K562 (cell line): ENCODE measurements around the gene DYSF. TPM values are rescaled to one million over a fixed set of nuclear protein-coding genes. Genes with fewer than 3 reads are reported as not detected.

Experiments used
- ATAC-seq: fragments of 200-7000 bp; cut with Tn5 transposase; 3 replicates; pipeline ENCODE4 v1.9.1; 2020; ENCODE audit warnings: moderate library complexity
- BruUV-seq: library from RNA; stranded (reverse); fragments of 400-500 nt; replicated peaks from 2 replicates; lab custom pipeline; 2021; lab: Mats Ljungman, UMichigan
- CTCF ChIA-PET: fragments of 300-600 bp; formaldehyde crosslinking; extraction: SDS; loops from one replicate; lab custom pipeline; 2021; ENCODE audit warnings: low intra/inter-chr PET ratio; lab: Yijun Ruan, JAX
- POLR2A ChIA-PET: fragments of 300-600, 350-650 bp; sonication (Branson Sonifier 250); formaldehyde crosslinking; extraction: SDS; loops from one replicate; lab custom pipeline; 2021; ENCODE audit warnings: antibody characterized with exemption, inconsistent platforms; lab: Yijun Ruan, JAX
- DNase-seq, 4 experiments: peaks; one replicate each; pipeline versions ENCODE4 v3.0.0 to v3.0.0-alpha.2; 2011 to 2018; ENCODE audit warnings: low spot score in 3 of 4, mixed read lengths in 3 of 4; ENCODE audit errors: extremely low read depth in 1 of 4
- FAIRE-seq: peaks from 2 replicates; lab custom pipeline; 2011; peaks lifted over from hg19 to GRCh38; lab: Jason Lieb, UNC
- H2AFZ ChIP-seq: 2 replicates; pipeline ENCODE4 v1.6.0; 2011; ENCODE audit warnings: low read depth, low read length, control low read depth, inconsistent platforms
- H3K27ac ChIP-seq: fragments of 200-600 bp; 3 replicates; pipeline ENCODE4 v1.8.0; 2011; ENCODE audit warnings: low read depth, mild to moderate bottlenecking, control low read depth, inconsistent platforms, low read length, moderate library complexity, mixed read lengths; ENCODE audit errors: extremely low read depth
- H3K27me3 ChIP-seq, 2 experiments: fragments of 300-600 bp in 1 of 2; 2 replicates in 1 of 2; 3 replicates in 1 of 2; pipeline versions ENCODE4 v1.6.0 to v1.8.0; 2011; ENCODE audit warnings: inconsistent platforms in 2 of 2, low read length in 2 of 2, mild to moderate bottlenecking in 1 of 2, mixed read lengths in 1 of 2, moderate library complexity in 1 of 2; ENCODE audit not compliant: control insufficient read depth in 2 of 2, insufficient read depth in 2 of 2
- H3K36me3 ChIP-seq: fragments of 300-600 bp; 3 replicates; pipeline ENCODE4 v1.8.0; 2011; ENCODE audit warnings: mild to moderate bottlenecking, low read length, inconsistent platforms; ENCODE audit not compliant: control insufficient read depth, insufficient read depth
- H3K4me1 ChIP-seq, 2 experiments: fragments of 200-600 bp in 1 of 2; replicated peaks in 1 of 2; 2 replicates in 1 of 2; 3 replicates in 1 of 2; pipeline versions ENCODE4 v1.5.1 to v1.8.0; 2011; ENCODE audit warnings: inconsistent platforms in 2 of 2, low read length in 2 of 2, mild to moderate bottlenecking in 1 of 2, mixed read lengths in 1 of 2, moderate library complexity in 1 of 2; ENCODE audit not compliant: control insufficient read depth in 2 of 2, insufficient read depth in 2 of 2
- H3K4me2 ChIP-seq: 2 replicates; pipeline ENCODE4 v1.6.1; 2011; ENCODE audit warnings: low read length, control low read depth, inconsistent platforms, mixed read lengths; ENCODE audit not compliant: insufficient read depth
- H3K4me3 ChIP-seq: fragments of 200-600 bp; sonication (generic), shearing (Covaris generic); 2 replicates; pipeline ENCODE4 v1.5.1; 2016; ENCODE audit warnings: control low read depth, inconsistent platforms
- H3K79me2 ChIP-seq: fragments of 200-600 bp; 3 replicates; pipeline ENCODE4 v1.8.0; 2011; ENCODE audit warnings: low read length, inconsistent platforms; ENCODE audit not compliant: control insufficient read depth, insufficient read depth
- H3K9ac ChIP-seq, 2 experiments: 2 replicates each; pipeline versions ENCODE4 v1.6.0 to v1.6.1; 2011; ENCODE audit warnings: low read depth in 2 of 2, low read length in 2 of 2, control low read depth in 1 of 2, inconsistent platforms in 1 of 2, mild to moderate bottlenecking in 1 of 2, mixed read lengths in 1 of 2; ENCODE audit not compliant: insufficient read depth in 1 of 2
- H3K9me1 ChIP-seq: one replicate; pipeline ENCODE4 v1.6.0; 2011; ENCODE audit warnings: inconsistent platforms, mild to moderate bottlenecking, low read length, moderate library complexity; ENCODE audit not compliant: control insufficient read depth, insufficient read depth
- H3K9me3 ChIP-seq: replicated peaks from 2 replicates; pipeline ENCODE4 v1.5.1; 2011; ENCODE audit warnings: low read depth, low read length, inconsistent platforms; ENCODE audit not compliant: control insufficient read depth, insufficient read depth
- H4K20me1 ChIP-seq: replicated peaks from 2 replicates; pipeline ENCODE4 v1.6.1; 2011; ENCODE audit warnings: low read length, inconsistent platforms, mixed read lengths; ENCODE audit not compliant: control insufficient read depth, insufficient read depth
- FOSL1 ChIP-seq: fragments of 200-800 bp; sonication (Bioruptor generic); conservative IDR thresholded peaks from 2 replicates; pipeline ENCODE4 v1.6.1; 2016; ENCODE audit warnings: missing genetic modification characterization, missing compliant biosample characterization
- TAL1 ChIP-seq: fragments of 450-650 bp; IDR thresholded peaks from 2 replicates; pipeline ENCODE4 v1.6.1; 2016; ENCODE audit warnings: mild to moderate bottlenecking
- ZBTB11 ChIP-seq, 3 experiments: fragments of 200-800 bp in 1 of 3; fragments of 250-450 bp in 1 of 3; fragments of 450-650 bp in 1 of 3; sonication (Bioruptor Pico) in 1 of 3; sonication (Bioruptor generic) in 1 of 3; formaldehyde crosslinking in 1 of 3; IDR thresholded peaks; 2 replicates each; pipeline versions ENCODE4 v1.6.1 to v1.8.0; 2016 to 2022; ENCODE audit warnings: mild to moderate bottlenecking in 2 of 3, missing genetic modification characterization in 2 of 3, missing compliant biosample characterization in 1 of 3, moderate library complexity in 1 of 3
- ZEB2 ChIP-seq: fragments of 450-650 bp; IDR thresholded peaks from 2 replicates; pipeline ENCODE4 v1.6.1; 2016
- WGBS: fragments of 100-300 bp; shearing (Covaris generic); methylation state at CpG from one replicate; pipeline ENCODE4 v1.1.6; 2016; ENCODE audit warnings: low coverage, mixed read lengths; ENCODE audit not compliant: insufficient coverage; ENCODE audit errors: missing lambda C conversion rate; 5-methylcytosine and 5-hydroxymethylcytosine counted together
- in situ Hi-C: fragments of 300-500 bp; cut with MboI; formaldehyde crosslinking; loops from 4 replicates; pipeline ENCODE4 v1.15.0; 2018; ENCODE audit warnings: inconsistent platforms, mixed read lengths
- intact Hi-C: fragments of 100-400 bp; cut with micrococcal nuclease; formaldehyde crosslinking; loops from 2 replicates; pipeline ENCODE4 v1.14.2; 2022
- polyA plus RNA-seq, 8 experiments: library from polyadenylated mRNA; depleted of rRNA in 4 of 8; stranded (reverse) in 5 of 8; unstranded in 3 of 8; fragments of >200 nt; fragmentation: Nextera tagmentation in 2 of 8; fragmentation: Illumina TruSeq in 1 of 8; extraction: Ambion mirVana in 2 of 8; extraction: Trizol in 1 of 8; gene quantifications; 2 replicates each; pipeline versions ENCODE4 v1.2.1 to v1.2.3, GENCODE V29; 2011 to 2014; ENCODE audit warnings: inconsistent platforms in 1 of 8, missing spikeins in 1 of 8
- total RNA-seq, 7 experiments: library from RNA; depleted of rRNA in 6 of 7; stranded (reverse); fragments of >200 nt in 6 of 7; fragmentation: Illumina TruSeq in 2 of 7; extraction: Trizol in 2 of 7; gene quantifications; 2 replicates each; pipeline versions ENCODE4 v1.2.1 to v1.2.3, GENCODE V29; 2011 to 2021; ENCODE audit warnings: low replicate concordance in 1 of 7

DYSF gene
- total and polyA plus RNA-seq, 9 of the 15 experiments (the other 6 are each of a cell fraction or from before 2014, with no cell fraction given) = 0.01 to 0.80 (median 0.29) TPM

GRCh38 chr2:71563872-71564271, 110.5 kb downstream of the DYSF start:
- intact Hi-C loops (no loop called here), in situ Hi-C loops (no loop called here)
- no peak overlapping the region for H3K4me3 ChIP-seq
- no peaks in the 10 kb centered on the region for H3K9me3 ChIP-seq
- DNase-seq = no peak
- no peak overlapping the region for H3K4me2 ChIP-seq
- FAIRE-seq = no peak
- no peaks in the 10 kb centered on the region for H3K79me2 ChIP-seq
- H3K4me1 ChIP-seq = peaks cover 0 to 3% of the 10 kb centered on the region in 2 experiments; a peak in 1 of 5 replicates
- ChIA-PET CTCF (no interaction called here), POLR2A (interaction anchor here (1.2 kb wide), 1 partner anchor 9 kb away, joined by 3 read pairs; no protein-coding TSS in a partner anchor)
- H2AFZ ChIP-seq = no peak overlapping the region
- H3K27me3 ChIP-seq = peaks cover 0 to 29% of the 10 kb centered on the region in 2 experiments; a peak in 3 of 5 replicates
- no TSS peak for BruUV-seq
- H3K9me1 ChIP-seq = no peaks in the 10 kb centered on the region
- H3K27ac ChIP-seq = no peak overlapping the region
- H3K9ac ChIP-seq = no peak overlapping the region
- TF ChIP-seq TAL1 (no peak), FOSL1 (peak; percentile 36)
- no peaks in the 10 kb centered on the region for H3K36me3 ChIP-seq
- H4K20me1 ChIP-seq = no peaks in the 10 kb centered on the region
- ATAC-seq = no peak
- 16% methylated on average over 11 of the region's 11 CpGs for WGBS

- no peak overlapping the region for H3K4me2 ChIP-seq
- peaks cover 0 to 3% of the 10 kb centered on the region in 2 experiments; a peak in 1 of 5 replicates for H3K4me1 ChIP-seq
- in situ Hi-C loops = no loop called here
- ATAC-seq (no peak), FAIRE-seq (no peak), DNase-seq (no peak)
- no peaks in the 10 kb centered on the region for H3K79me2 ChIP-seq
- H2AFZ ChIP-seq = no peak overlapping the region
- peaks cover 0 to 29% of the 10 kb centered on the region in 2 experiments; a peak in 3 of 5 replicates for H3K27me3 ChIP-seq
- H3K27ac ChIP-seq = no peak overlapping the region
- H4K20me1 ChIP-seq = no peaks in the 10 kb centered on the region
- H3K4me3 ChIP-seq = no peak overlapping the region
- no peaks in the 10 kb centered on the region for H3K36me3 ChIP-seq
- BruUV-seq = no TSS peak
- WGBS = 13% methylated on average over 5 of the region's 5 CpGs
- ChIA-PET CTCF (no interaction called here), POLR2A (interaction anchor here (1.1 kb wide), 1 partner anchor 11 kb away, joined by 3 read pairs; no protein-coding TSS in a partner anchor)
- no peaks in the 10 kb centered on the region for H3K9me3 ChIP-seq
- no peaks in the 10 kb centered on the region for H3K9me1 ChIP-seq
- TF ChIP-seq ZEB2 (no peak), ZBTB11 (CRISPR knock-in tag; IDR thresholded peaks at IDR 0.05) (no peak)
- H3K9ac ChIP-seq = no peak overlapping the region
- intact Hi-C loops = no loop called here
Observed at GRCh38 chr2:71564361-71564760, 111.0 kb downstream of the DYSF start.
